ENCODE data around the gene CIB4.

CIB4 gene

GRCh38 chr2:26683583-26683982 lies 42.4 kb upstream of the CIB4 start:
- TF ChIP-seq CTCF (IDR thresholded peaks at IDR 0.05): no peak
- no peaks in the 10 kb centered on the region for H3K9me3 ChIP-seq
- H3K4me1 ChIP-seq: peaks cover 0 to 19% (median 10%) of the 10 kb centered on the region in 4 donors
- no peak overlapping the region for H3K27ac ChIP-seq
- no peaks in the 10 kb centered on the region for H3K36me3 ChIP-seq
- H3K4me3 ChIP-seq: no peak overlapping the region
- intact Hi-C loops (cut with DNase I; ENCODE audit: low total_unique reads): no loop called here
- DNase-seq: peak in 1 of 2 donors; percentile 49
- H3K27me3 ChIP-seq: no peaks in the 10 kb centered on the region

GRCh38 chr2:26682155-26682554 lies 41.0 kb upstream of the CIB4 start:
- no peak for TF ChIP-seq CTCF (IDR thresholded peaks at IDR 0.05)
- Histone ChIP-seq H3K4me3 (no peak overlapping the region), H3K27me3 (no peaks in the 10 kb centered on the region), H3K27ac (peak overlapping the region; percentile 50 to 73), H3K36me3 (no peaks in the 10 kb centered on the region), H3K9me3 (no peaks in the 10 kb centered on the region), H3K4me1 (peaks cover 0 to 19% (median 10%) of the 10 kb centered on the region in 4 donors)
- intact Hi-C loops (cut with DNase I; ENCODE audit: low total_unique reads): no loop called here
- DNase-seq: peak in 1 of 2 donors; percentile 69

GRCh38 chr2:26681656-26682055 lies 40.5 kb upstream of the CIB4 start:
- TF ChIP-seq CTCF (IDR thresholded peaks at IDR 0.05): no peak
- peaks cover 0 to 19% (median 10%) of the 10 kb centered on the region in 4 donors for H3K4me1 ChIP-seq
- H3K4me3 ChIP-seq: no peak overlapping the region
- intact Hi-C loops (cut with DNase I; ENCODE audit: low total_unique reads): no loop called here
- peak in 1 of 2 donors; percentile 29 for DNase-seq
- no peaks in the 10 kb centered on the region for H3K36me3 ChIP-seq
- H3K27me3 ChIP-seq: no peaks in the 10 kb centered on the region
- H3K9me3 ChIP-seq: no peaks in the 10 kb centered on the region
- H3K27ac ChIP-seq: peak overlapping the region; percentile 50 to 73

GRCh38 chr2:26679867-26680266 lies 38.7 kb upstream of the CIB4 start:
- no peak for TF ChIP-seq CTCF (IDR thresholded peaks at IDR 0.05)
- no peak for DNase-seq

GRCh38 chr2:26678035-26678434 lies 36.9 kb upstream of the CIB4 start:
- H3K9me3 ChIP-seq: no peaks in the 10 kb centered on the region
- no peak for TF ChIP-seq CTCF (IDR thresholded peaks at IDR 0.05)
- no peak overlapping the region for H3K27ac ChIP-seq
- no peak for DNase-seq
- H3K4me1 ChIP-seq: peaks cover 0 to 19% (median 10%) of the 10 kb centered on the region in 4 donors
- H3K4me3 ChIP-seq: no peak overlapping the region
- H3K36me3 ChIP-seq: no peaks in the 10 kb centered on the region
- intact Hi-C loops (cut with DNase I; ENCODE audit: low total_unique reads): no loop called here
- no peaks in the 10 kb centered on the region for H3K27me3 ChIP-seq

More at GRCh38 chr2:26679867-26680266, 38.7 kb upstream of the CIB4 start:
- Histone ChIP-seq H3K9me3 (no peaks in the 10 kb centered on the region), H3K27me3 (no peaks in the 10 kb centered on the region), H3K4me3 (no peak overlapping the region), H3K36me3 (no peaks in the 10 kb centered on the region), H3K4me1 (peaks cover 0 to 19% (median 10%) of the 10 kb centered on the region in 4 donors), H3K27ac (no peak overlapping the region)
- intact Hi-C loops (cut with DNase I; ENCODE audit: low total_unique reads): no loop called here

All from tibial artery (tissue), 4 donors.